ENCODE results near the gene PPP2R2C.

Gene PPP2R2C

DNA sequence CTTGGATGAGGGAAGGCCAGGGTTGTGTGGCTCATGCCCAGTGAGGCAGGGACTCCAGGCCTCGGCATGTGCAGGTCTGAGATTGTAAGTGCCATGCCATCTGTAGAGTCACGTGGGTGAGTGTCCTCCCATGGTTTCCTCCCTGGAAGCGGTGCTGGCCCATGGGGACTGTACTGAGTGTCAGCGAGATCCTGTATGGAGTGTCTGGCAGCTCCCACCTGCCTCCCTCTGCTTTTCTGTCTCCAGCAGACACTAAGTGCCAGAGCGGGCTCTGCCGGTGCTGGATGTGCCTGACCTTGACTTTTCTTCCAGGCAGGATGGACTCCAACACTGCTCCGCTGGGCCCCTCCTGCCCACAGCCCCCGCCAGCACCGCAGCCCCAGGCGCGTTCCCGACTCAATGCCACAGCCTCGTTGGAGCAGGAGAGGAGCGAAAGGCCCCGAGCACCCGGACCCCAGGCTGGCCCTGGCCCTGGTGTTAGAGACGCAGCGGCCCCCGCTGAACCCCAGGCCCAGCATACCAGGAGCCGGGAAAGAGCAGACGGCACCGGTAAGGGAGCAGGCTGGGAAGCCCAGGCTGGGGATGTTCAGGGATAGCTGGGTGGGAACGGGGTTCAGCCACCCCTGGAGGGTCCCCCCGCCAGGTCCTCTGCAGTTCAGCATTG, 195.1 kb downstream of the PPP2R2C start:
- ChIA-PET CTCF (interaction anchor here (0.6 to 2.0 kb wide), 2 partner anchors 26 to 35 kb away, joined by 3 to 6 read pairs; no protein-coding TSS in a partner anchor), POLR2A (no interaction called here)
- TF ChIP-seq ZBTB17 (tag by site-specific recombination; IDR thresholded peaks at IDR 0.05): no peak
- TF ChIP-seq ZNF174 (tag by site-specific recombination; IDR thresholded peaks at IDR 0.05): no peak
- no peak for TF ChIP-seq ZNF350 (tag by site-specific recombination; IDR thresholded peaks at IDR 0.05)
- no peak for TF ChIP-seq ZNF48 (tag by site-specific recombination; IDR thresholded peaks at IDR 0.05)
- no peak for TF ChIP-seq ZNF768 (tag by site-specific recombination; IDR thresholded peaks at IDR 0.05)
- no peak for TF ChIP-seq ZNF664 (tag by site-specific recombination; IDR thresholded peaks at IDR 0.05)
- no peak for TF ChIP-seq ZNF473 (tag by site-specific recombination; IDR thresholded peaks at IDR 0.05)
- TF ChIP-seq, protein P1, sequence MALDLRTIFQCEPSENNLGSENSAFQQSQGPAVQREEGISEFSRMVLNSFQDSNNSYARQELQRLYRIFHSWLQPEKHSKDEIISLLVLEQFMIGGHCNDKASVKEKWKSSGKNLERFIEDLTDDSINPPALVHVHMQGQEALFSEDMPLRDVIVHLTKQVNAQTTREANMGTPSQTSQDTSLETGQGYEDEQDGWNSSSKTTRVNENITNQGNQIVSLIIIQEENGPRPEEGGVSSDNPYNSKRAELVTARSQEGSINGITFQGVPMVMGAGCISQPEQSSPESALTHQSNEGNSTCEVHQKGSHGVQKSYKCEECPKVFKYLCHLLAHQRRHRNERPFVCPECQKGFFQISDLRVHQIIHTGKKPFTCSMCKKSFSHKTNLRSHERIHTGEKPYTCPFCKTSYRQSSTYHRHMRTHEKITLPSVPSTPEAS (tag by site-specific recombination; IDR thresholded peaks at IDR 0.05): no peak
- TF ChIP-seq ZNF747 (tag by site-specific recombination; IDR thresholded peaks at IDR 0.05): no peak
- TF ChIP-seq, protein P2, sequence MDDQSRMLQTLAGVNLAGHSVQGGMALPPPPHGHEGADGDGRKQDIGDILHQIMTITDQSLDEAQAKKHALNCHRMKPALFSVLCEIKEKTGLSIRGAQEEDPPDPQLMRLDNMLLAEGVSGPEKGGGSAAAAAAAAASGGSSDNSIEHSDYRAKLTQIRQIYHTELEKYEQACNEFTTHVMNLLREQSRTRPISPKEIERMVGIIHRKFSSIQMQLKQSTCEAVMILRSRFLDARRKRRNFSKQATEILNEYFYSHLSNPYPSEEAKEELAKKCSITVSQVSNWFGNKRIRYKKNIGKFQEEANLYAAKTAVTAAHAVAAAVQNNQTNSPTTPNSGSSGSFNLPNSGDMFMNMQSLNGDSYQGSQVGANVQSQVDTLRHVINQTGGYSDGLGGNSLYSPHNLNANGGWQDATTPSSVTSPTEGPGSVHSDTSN (CRISPR knock-in tag; IDR thresholded peaks at IDR 0.05): no peak
- no peak for TF ChIP-seq ZNF555 (tag by site-specific recombination; conservative IDR thresholded peaks at IDR 0.05)
- TF ChIP-seq, protein P3, sequence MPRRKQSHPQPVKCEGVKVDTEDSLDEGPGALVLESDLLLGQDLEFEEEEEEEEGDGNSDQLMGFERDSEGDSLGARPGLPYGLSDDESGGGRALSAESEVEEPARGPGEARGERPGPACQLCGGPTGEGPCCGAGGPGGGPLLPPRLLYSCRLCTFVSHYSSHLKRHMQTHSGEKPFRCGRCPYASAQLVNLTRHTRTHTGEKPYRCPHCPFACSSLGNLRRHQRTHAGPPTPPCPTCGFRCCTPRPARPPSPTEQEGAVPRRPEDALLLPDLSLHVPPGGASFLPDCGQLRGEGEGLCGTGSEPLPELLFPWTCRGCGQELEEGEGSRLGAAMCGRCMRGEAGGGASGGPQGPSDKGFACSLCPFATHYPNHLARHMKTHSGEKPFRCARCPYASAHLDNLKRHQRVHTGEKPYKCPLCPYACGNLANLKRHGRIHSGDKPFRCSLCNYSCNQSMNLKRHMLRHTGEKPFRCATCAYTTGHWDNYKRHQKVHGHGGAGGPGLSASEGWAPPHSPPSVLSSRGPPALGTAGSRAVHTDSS (tag by site-specific recombination; IDR thresholded peaks at IDR 0.05): no peak
- TF ChIP-seq ZIC2 (tag by site-specific recombination; IDR thresholded peaks at IDR 0.05): no peak
- TF ChIP-seq, protein P4, sequence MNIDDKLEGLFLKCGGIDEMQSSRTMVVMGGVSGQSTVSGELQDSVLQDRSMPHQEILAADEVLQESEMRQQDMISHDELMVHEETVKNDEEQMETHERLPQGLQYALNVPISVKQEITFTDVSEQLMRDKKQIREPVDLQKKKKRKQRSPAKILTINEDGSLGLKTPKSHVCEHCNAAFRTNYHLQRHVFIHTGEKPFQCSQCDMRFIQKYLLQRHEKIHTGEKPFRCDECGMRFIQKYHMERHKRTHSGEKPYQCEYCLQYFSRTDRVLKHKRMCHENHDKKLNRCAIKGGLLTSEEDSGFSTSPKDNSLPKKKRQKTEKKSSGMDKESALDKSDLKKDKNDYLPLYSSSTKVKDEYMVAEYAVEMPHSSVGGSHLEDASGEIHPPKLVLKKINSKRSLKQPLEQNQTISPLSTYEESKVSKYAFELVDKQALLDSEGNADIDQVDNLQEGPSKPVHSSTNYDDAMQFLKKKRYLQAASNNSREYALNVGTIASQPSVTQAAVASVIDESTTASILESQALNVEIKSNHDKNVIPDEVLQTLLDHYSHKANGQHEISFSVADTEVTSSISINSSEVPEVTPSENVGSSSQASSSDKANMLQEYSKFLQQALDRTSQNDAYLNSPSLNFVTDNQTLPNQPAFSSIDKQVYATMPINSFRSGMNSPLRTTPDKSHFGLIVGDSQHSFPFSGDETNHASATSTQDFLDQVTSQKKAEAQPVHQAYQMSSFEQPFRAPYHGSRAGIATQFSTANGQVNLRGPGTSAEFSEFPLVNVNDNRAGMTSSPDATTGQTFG (tag by site-specific recombination; IDR thresholded peaks at IDR 0.05; ENCODE audit: borderline replicate concordance): no peak
- TF ChIP-seq ZNF24 (tag by site-specific recombination; IDR thresholded peaks at IDR 0.05): no peak
- TF ChIP-seq ZFHX2 (tag by site-specific recombination; conservative IDR thresholded peaks at IDR 0.05): no peak
- TF ChIP-seq, protein P5, sequence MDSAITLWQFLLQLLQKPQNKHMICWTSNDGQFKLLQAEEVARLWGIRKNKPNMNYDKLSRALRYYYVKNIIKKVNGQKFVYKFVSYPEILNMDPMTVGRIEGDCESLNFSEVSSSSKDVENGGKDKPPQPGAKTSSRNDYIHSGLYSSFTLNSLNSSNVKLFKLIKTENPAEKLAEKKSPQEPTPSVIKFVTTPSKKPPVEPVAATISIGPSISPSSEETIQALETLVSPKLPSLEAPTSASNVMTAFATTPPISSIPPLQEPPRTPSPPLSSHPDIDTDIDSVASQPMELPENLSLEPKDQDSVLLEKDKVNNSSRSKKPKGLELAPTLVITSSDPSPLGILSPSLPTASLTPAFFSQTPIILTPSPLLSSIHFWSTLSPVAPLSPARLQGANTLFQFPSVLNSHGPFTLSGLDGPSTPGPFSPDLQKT (IDR thresholded peaks at IDR 0.05; ENCODE audit: borderline replicate concordance, low read depth, low read length): no peak
- Histone ChIP-seq H3K36me3 (ENCODE audit: control insufficient read depth in 2 of 2, insufficient read depth in 1 of 2, low read length in 2 of 2) (peaks cover 0 to 46% of the 10 kb centered on the region in 2 experiments; a peak in 1 of 3 replicates), H3K9me3 (ENCODE audit: control insufficient read depth, insufficient read depth, low read depth, low read length) (no peaks in the 10 kb centered on the region), H3K4me1 (ENCODE audit: control insufficient read depth, insufficient read depth, low read length) (no peaks in the 10 kb centered on the region), H3K27ac (ENCODE audit: extremely low read depth, low read depth, low read length) (no peak overlapping the region), H3K4me3 (ENCODE audit: low read depth, low read length) (no peak overlapping the region)
